ENCODE results near the gene STMP1.

The STMP1 gene

GRCh38 chr7:135704074-135704473 is 41.8 kb downstream of the STMP1 start:
- no peak for DNase-seq

- DNase-seq: no peak
Observed at GRCh38 chr7:135704698-135705097, 42.4 kb downstream of the STMP1 start.

DNA sequence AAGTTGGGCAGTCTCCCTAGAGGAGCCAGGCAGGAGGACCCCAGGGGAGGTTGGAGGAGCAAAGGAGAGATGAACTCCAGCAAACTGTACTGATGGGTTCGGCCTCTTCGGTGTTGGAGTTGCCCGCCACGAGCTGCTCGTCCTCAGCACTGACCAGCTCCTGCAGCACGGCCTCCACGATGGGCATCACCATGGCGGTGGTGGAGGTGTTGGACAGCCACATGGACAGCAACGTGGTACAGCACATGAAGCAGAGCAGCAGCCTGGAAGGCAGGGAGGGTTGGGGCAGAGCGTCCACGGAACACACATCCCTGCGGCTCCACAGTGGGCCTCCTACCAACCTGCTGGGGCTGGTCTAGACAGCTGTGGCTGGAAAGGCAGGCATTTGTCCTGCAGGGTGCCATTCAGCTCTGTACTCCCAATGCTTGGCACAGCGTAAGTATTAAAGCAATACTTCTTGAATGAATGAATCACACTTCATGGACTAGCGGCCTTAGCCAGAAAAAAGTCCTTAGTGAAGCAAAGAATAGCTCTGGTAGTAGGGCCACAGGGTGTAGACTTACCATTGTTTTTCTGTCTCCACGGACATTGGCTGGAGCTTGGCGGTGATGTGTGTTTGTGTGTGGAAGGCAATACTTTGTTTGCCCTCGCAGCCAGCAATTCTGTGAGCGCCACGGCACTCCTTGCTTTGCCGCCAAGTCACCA is 43.9 kb downstream of the STMP1 start:
- no peak for DNase-seq

GRCh38 chr7:135706858-135707569 is 44.7 kb downstream of the STMP1 start:
- no peak for DNase-seq

GRCh38 chr7:135707570-135707966 is 45.3 kb downstream of the STMP1 start:
- DNase-seq: no peak

GRCh38 chr7:135708041-135708440 is 45.7 kb downstream of the STMP1 start:
- no peak for DNase-seq

DNA sequence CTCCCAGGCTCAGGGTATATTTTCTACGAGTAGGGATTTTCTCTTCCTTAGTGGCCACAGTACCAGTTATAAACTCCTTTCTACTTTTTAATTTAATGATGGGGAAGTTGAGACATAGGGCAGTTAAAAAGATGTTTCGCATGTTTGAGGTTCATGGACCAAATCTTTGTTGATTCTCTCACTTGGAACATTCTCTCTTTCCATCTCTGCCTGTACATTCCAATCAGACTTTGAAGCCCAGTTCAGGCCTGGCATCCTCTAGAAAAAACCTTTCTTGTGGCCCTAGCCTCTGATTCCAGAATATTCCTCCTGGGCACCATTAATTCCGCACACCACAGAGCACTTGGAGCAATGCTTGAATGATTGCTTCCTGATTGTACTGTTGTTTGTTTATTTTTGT is 47.2 kb downstream of the STMP1 start:
- DNase-seq: no peak

DNA sequence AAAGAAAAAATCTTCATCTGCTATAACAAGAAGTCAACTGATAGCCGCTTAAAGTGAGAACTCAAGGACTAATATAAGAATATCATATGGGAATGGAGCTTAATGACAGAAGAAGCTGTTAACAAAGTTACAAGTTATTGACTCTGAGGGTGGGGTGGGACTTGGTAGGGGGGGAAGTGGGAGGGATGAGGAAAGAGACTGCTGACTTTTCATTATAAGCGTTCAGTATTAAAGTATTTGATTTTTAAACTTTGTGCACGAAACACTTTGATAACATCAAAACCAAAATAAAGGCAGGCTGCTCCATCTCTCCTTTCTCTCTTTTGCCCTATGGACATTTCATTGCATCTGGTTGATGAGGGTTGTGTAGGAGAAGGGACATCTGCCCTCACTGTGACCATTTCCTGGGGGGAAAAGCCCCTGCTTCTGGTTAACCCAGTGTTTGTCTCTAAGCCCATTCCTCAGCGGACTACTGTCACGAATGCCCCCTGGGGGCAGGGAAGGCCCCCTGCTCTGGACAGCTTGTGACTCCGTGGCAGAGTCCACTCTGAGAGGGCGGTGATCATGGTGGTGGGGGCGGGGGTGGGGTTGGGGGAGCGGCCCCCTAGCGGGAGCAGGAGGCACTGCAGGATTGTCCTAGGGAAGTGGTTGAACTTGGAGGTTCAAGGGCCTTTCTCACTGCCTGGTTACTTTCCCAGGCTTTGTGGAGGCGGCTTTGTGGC is 48.3 kb downstream of the STMP1 start:
- no peak for DNase-seq

DNA sequence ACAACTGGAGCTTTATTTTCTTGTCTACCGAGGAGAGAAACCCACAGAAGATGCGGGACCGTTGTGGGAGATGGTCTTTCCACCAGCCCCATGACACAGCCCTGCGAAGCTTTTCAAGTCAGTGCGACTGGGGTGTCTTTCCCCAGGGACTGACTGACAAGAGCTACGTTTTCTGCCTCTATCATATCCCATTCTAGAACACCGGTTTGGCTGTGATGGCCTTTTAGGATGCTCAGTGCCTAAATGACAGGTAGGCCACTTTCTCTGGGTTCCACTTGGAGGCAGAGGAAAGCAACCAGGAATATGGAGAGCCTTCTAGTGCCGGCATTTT is 48.8 kb downstream of the STMP1 start:
- DNase-seq: no peak

- no peak for DNase-seq
Observed at GRCh38 chr7:135712182-135712782, 50.0 kb downstream of the STMP1 start.

DNA sequence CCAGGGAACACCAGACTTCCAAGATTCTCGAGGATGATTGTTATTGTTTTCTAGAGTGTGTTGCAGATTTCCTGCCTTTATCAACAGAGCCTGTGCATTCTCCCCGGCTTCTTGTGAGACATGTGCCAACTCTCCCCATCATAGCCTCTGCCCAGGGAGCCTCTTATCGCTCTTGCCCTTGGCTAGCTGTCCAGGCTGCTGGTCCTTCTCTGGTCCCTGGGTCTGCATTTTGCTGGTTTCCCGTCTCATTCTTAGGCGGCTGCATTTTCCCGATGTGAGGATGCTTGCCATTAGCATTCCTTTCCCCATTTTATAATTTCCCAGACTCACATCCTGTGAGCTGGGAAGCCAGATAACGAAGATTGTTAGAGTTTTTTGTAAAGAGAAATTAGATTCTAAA is 50.5 kb downstream of the STMP1 start:
- no peak for DNase-seq

GRCh38 chr7:135713836-135714470 is 51.6 kb downstream of the STMP1 start:
- no peak for DNase-seq

DNA sequence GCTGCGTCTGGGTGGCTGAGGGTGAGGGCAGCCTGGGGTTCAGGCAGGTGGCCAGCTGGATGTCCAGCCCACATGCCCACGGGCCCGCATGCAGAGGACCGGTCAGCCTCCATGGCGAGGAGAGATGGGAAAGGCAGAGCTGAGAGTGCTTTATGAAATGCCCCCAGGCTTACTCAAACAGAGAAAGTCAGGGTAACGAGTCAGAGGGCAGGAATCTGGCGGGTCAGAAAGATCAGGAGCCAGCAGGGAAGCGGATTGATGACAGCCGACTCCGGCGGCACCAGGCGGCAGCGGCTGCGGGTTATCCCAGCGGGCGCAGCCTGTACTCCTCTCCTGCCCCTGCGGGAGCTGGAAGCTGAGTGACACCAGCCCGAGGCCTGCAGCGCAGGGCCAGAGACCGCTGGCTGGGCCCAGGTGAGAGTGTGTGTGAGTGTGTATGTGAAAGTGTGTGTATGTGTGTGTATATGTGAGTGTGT is 52.3 kb downstream of the STMP1 start:
- no peak for DNase-seq

GRCh38 chr7:135715055-135715522 is 52.8 kb downstream of the STMP1 start:
- no peak for DNase-seq

DNA sequence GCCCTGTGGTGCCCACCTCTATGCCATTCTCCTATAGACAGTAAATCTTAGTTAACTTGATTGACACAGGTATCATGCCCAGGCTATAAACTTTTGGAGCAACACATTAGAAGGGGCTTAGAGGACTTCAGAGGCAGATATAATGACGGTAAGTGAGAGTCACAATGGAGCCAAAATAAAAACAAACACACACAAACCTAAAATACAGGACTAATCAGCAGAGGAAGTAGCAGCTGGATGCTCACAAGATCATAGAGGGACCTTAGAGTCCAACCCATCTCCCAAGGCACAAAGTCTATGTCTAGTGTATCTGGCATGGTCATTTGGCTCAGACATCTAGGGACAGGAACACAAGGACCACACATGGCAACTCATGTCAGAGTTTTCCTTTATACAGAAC is 53.4 kb downstream of the STMP1 start:
- DNase-seq: no peak

DNA sequence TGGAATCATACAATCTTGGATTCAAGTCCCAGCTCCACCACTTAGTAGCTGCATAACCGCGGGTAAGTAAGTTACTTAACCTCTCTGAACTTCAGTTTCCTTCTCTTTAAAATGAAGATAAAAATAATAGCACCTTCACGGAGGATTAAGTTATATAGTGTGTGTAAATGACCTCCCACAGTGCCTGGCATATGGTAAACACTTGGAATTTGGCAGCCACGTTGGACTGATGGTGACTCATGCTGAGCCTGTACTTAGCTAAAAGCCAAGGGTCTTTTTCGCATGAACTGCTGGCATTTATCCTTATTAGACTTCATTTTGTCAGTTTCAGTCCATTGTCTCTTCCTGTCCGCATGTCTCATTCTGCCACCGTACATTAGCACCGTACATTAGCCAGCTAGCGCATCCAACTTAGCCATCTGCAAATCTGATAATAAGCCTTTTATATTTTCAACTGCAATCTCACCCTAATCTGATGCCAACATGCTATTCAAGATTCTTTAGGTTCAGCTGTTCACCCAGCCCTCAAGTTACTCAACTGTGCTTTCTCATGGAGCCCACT is 54.4 kb downstream of the STMP1 start:
- no peak for DNase-seq

GRCh38 chr7:135717693-135718092 is 55.4 kb downstream of the STMP1 start:
- DNase-seq: no peak

DNA sequence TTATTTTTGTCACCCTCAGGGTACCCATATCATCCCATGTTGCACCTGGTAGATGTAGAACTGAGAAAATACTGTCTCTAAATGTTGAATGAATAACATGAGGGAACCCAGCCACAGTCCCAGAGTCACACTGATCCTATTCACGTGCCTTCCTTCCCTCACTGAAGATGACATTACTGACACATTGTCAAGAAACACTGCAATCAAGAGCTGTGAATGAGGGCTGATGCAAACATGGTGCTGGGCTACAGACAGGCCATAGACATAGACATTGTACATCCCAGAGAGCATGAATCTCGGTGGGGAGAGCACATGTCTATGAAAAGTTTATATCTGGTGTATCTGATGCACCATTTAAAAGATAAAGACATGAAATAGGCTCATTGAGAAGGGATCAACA is 55.9 kb downstream of the STMP1 start:
- no peak for DNase-seq

- no peak for DNase-seq
Observed at GRCh38 chr7:135718794-135719437, 56.6 kb downstream of the STMP1 start.

DNA sequence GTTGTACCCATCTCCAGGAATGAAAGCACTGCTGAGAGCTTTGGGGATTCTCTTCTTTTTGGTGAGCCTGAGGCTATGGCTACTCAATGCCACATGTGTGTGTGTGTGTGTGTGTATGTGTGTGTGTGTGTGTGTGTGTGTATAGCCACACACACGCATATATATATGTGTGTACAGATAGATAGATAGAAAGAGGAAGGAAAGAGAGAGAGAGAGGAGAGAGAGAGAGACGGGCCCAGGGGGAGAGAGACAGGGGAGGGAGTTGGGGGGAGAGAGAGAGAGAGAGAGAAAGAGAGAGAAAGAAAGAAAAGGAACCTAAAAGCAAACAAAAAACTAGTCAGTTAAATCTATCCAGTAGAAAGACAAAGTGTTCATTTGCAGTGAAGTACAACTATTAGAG is 57.4 kb downstream of the STMP1 start:
- DNase-seq: no peak

DNA sequence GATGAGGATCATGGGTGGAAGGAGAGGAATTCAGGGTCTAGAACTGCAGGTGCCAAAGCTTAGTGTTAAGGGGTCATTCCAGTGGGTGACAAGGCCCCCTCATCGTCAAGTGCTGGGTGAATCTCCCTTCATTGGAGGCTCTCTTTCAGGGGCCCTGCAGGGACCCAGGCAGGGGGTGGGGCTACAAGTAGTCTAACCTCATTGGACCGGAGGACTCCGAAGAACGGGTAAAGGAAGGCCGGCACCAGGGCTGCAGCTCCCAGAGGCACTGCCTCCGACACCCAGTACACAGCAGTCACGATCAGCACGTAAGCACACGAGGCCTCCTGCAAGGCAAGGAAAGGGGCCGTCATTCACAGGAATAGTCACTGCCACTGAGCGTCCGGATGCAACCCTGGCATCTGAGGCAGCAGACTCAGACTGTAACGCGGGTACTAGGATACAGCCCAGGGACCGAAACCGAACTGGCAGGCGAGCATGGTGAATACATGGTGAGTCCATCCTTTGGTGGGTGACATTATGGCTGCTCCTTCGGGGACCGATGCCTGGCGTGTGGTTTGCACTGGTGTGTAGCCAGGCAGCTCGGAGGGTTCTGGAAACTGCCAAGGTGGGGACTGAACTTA is 59.0 kb downstream of the STMP1 start:
- no peak for DNase-seq

- no peak for DNase-seq
Observed at GRCh38 chr7:135723411-135723810, 61.1 kb downstream of the STMP1 start.
